ENCODE results near the gene C4orf50. TPM values are rescaled to one million over a fixed set of nuclear protein-coding genes. Genes with fewer than 3 reads are reported as not detected.

Gene C4orf50
- total and polyA plus RNA-seq, 2 of the 4 experiments (the other 2 are of a cell fraction), result not detected

DNA sequence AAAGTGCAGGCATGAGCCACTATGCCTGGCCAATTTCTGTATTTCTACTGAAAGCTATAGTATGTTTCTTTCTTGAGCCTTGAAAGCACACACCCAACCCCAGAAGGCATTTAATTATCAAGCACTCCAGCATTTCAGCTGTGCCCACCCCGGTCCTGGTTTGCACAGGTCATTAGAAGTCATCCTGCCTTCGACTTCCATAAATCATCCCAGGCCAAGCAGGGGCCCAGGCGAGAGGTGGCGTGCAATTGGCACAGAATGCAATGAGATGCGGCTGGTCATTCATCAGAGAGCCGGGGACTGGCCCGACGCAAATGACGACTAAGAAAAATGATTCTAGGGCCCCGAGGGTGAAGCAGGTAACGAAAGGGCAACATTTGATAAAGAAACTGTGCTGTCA, 100.6 kb downstream of the C4orf50 start:
- intact Hi-C loops (cut with micrococcal nuclease) (no loop called here), dilution Hi-C loops (cut with HindIII; ENCODE audit: low sequenced_read_pairs, unreplicated experiment) (no loop called here), in situ Hi-C loops (cut with MboI; ENCODE audit: low sequenced_read_pairs) (no loop called here)
- no peak overlapping the region for H2AFZ ChIP-seq (replicated peaks; ENCODE audit: low read length, poor library complexity)
- H2AK5ac ChIP-seq (ENCODE audit: low read depth, low read length), result no peak overlapping the region
- no peak overlapping the region for H2BK15ac ChIP-seq (ENCODE audit: low read depth, low read length)
- no peaks in the 10 kb centered on the region for H3K79me1 ChIP-seq (ENCODE audit: low read depth in 1 of 2, low read length in 2 of 2)
- no peak for ATAC-seq (ENCODE audit: low read depth)
- H2BK20ac ChIP-seq (ENCODE audit: low read depth, low read length), result no peak overlapping the region
- no peak overlapping the region for H2BK120ac ChIP-seq (ENCODE audit: low read depth, low read length)
- CTCF ChIA-PET, result no interaction called here
- no peak overlapping the region for H3K27ac ChIP-seq (ENCODE audit: insufficient read depth, low read length)
- H3K9me1 ChIP-seq (ENCODE audit: insufficient read depth, low read length), result no peaks in the 10 kb centered on the region
- H3K4me2 ChIP-seq (ENCODE audit: low read depth, low read length), result no peak overlapping the region
- no peak overlapping the region for H3K18ac ChIP-seq (ENCODE audit: low read depth, low read length)
- 26% methylated on average over 3 of the region's 11 CpGs; no CpG with 5 or more reads in 1 of the 2 experiments for WGBS, 2 experiments (ENCODE audit: extremely low coverage in 2 of 2, insufficient read length in 1 of 2)
- H3K23ac ChIP-seq (ENCODE audit: low read depth, low read length), result no peak overlapping the region
- no peaks in the 10 kb centered on the region for H3K9me3 ChIP-seq (ENCODE audit: control insufficient read depth, insufficient read depth, low read length)
- peaks cover 11% of the 10 kb centered on the region for H3K27me3 ChIP-seq (ENCODE audit: control insufficient read depth, insufficient read depth, low read length)
- no peak overlapping the region for H3K9ac ChIP-seq (ENCODE audit: low read depth, low read length)
- BruUV-seq (replicated peaks), result no TSS peak
- H4K91ac ChIP-seq (ENCODE audit: insufficient read depth, low read depth, low read length), result no peak overlapping the region
- no peak overlapping the region for H2BK5ac ChIP-seq (ENCODE audit: low read depth, low read length, poor library complexity, severe bottlenecking)
- no peak overlapping the region for H3K14ac ChIP-seq (replicated peaks; ENCODE audit: low read depth, low read length)
- H3K4me1 ChIP-seq (ENCODE audit: control insufficient read depth, insufficient read depth, low read length), result no peaks in the 10 kb centered on the region
- POLR2A ChIA-PET (ENCODE audit: unreplicated experiment), result no interaction called here
- TF ChIP-seq RCOR1 (IDR thresholded peaks at IDR 0.05; ENCODE audit: insufficient replicate concordance, low read length), result no peak
- no peak for TF ChIP-seq NFE2L2 (IDR thresholded peaks at IDR 0.05; ENCODE audit: low read depth, low read length)
- TF ChIP-seq, protein P1, sequence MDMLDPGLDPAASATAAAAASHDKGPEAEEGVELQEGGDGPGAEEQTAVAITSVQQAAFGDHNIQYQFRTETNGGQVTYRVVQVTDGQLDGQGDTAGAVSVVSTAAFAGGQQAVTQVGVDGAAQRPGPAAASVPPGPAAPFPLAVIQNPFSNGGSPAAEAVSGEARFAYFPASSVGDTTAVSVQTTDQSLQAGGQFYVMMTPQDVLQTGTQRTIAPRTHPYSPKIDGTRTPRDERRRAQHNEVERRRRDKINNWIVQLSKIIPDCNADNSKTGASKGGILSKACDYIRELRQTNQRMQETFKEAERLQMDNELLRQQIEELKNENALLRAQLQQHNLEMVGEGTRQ (IDR thresholded peaks at IDR 0.05; ENCODE audit: low read depth, low read length), result no peak
- TF ChIP-seq RAD21 (IDR thresholded peaks at IDR 0.05; ENCODE audit: low read length), result no peak
- no peak for TF ChIP-seq CEBPB (IDR thresholded peaks at IDR 0.05; ENCODE audit: low read depth, low read length)
- no peak for TF ChIP-seq POLR2A (IDR thresholded peaks at IDR 0.05; ENCODE audit: low read depth, low read length)
- TF ChIP-seq, protein P2, sequence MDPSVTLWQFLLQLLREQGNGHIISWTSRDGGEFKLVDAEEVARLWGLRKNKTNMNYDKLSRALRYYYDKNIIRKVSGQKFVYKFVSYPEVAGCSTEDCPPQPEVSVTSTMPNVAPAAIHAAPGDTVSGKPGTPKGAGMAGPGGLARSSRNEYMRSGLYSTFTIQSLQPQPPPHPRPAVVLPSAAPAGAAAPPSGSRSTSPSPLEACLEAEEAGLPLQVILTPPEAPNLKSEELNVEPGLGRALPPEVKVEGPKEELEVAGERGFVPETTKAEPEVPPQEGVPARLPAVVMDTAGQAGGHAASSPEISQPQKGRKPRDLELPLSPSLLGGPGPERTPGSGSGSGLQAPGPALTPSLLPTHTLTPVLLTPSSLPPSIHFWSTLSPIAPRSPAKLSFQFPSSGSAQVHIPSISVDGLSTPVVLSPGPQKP (IDR thresholded peaks at IDR 0.05; ENCODE audit: borderline replicate concordance, low read depth, low read length), result no peak
- TF ChIP-seq SMC3 (IDR thresholded peaks at IDR 0.05; ENCODE audit: low read depth, low read length), result no peak
- no peak for TF ChIP-seq CHD1 (IDR thresholded peaks at IDR 0.05; ENCODE audit: low read depth, low read length)
- TF ChIP-seq, protein P3, sequence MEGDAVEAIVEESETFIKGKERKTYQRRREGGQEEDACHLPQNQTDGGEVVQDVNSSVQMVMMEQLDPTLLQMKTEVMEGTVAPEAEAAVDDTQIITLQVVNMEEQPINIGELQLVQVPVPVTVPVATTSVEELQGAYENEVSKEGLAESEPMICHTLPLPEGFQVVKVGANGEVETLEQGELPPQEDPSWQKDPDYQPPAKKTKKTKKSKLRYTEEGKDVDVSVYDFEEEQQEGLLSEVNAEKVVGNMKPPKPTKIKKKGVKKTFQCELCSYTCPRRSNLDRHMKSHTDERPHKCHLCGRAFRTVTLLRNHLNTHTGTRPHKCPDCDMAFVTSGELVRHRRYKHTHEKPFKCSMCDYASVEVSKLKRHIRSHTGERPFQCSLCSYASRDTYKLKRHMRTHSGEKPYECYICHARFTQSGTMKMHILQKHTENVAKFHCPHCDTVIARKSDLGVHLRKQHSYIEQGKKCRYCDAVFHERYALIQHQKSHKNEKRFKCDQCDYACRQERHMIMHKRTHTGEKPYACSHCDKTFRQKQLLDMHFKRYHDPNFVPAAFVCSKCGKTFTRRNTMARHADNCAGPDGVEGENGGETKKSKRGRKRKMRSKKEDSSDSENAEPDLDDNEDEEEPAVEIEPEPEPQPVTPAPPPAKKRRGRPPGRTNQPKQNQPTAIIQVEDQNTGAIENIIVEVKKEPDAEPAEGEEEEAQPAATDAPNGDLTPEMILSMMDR (conservative IDR thresholded peaks at IDR 0.05; ENCODE audit: low read depth, low read length), result no peak
- no peak for TF ChIP-seq BHLHE40 (IDR thresholded peaks at IDR 0.05; ENCODE audit: low read depth, low read length)
- TF ChIP-seq MXI1 (IDR thresholded peaks at IDR 0.05; ENCODE audit: borderline replicate concordance, low read depth, low read length), result no peak
- no peak for TF ChIP-seq MAFK (IDR thresholded peaks at IDR 0.05; ENCODE audit: low read depth, low read length)
- TF ChIP-seq RFX5 (IDR thresholded peaks at IDR 0.05; ENCODE audit: low read depth, low read length), result no peak
- H4K20me1 ChIP-seq (ENCODE audit: insufficient read depth, low read length), result no peaks in the 10 kb centered on the region
- H3K36me3 ChIP-seq (ENCODE audit: control insufficient read depth, insufficient read depth, low read length), result no peaks in the 10 kb centered on the region
- H4K5ac ChIP-seq (ENCODE audit: low read depth, low read length), result no peak overlapping the region
- no peak overlapping the region for H3K56ac ChIP-seq (ENCODE audit: extremely low read depth, insufficient read depth, low read length)
- no peak for DNase-seq
- no peak overlapping the region for H4K8ac ChIP-seq (ENCODE audit: low read depth in 2 of 2, low read length in 2 of 2)
- no peak overlapping the region for H2AK9ac ChIP-seq (replicated peaks; ENCODE audit: low read depth, low read length, poor library complexity)
- no peak overlapping the region for H3K4me3 ChIP-seq (ENCODE audit: insufficient read depth, low read depth, low read length)
- H3K4ac ChIP-seq (ENCODE audit: low read depth, low read length), result no peak overlapping the region

All from IMR-90 (cell line).